NB4 (cell line): ENCODE results near the gene MB21D2.
A peak's percentile ranks its signal among the peaks of the same experiment; 100 is the strongest.
"Not testable (repeated sequence)": the region's sequence is repeated elsewhere in the genome, so short reads cannot be mapped to it uniquely, and the experiment has no call there.

Experiments
- DNase-seq: peaks from one replicate; pipeline ENCODE4 v3.0.0; 2010; ENCODE audit warnings: low read depth
- H3K4me3 ChIP-seq: one replicate; pipeline ENCODE4 v1.5.1; 2011; ENCODE audit warnings: mild to moderate bottlenecking, low read depth, low read length, moderate library complexity
- MAX ChIP-seq: IDR thresholded peaks from 2 replicates; pipeline ENCODE4 v1.6.1; 2011; ENCODE audit warnings: low read depth, low read length
- MYC ChIP-seq: IDR thresholded peaks from 2 replicates; pipeline ENCODE4 v1.6.1; 2011; ENCODE audit warnings: low read depth, low read length
- POLR2A ChIP-seq: IDR thresholded peaks from 2 replicates; pipeline ENCODE4 v1.6.1; 2011; ENCODE audit warnings: mild to moderate bottlenecking; ENCODE audit not compliant: insufficient read length; ENCODE audit errors: extremely low read depth
- TF ChIP-seq, protein P1 (sequence below): IDR thresholded peaks from one replicate; pipeline ENCODE4 v1.5.1; 2012; ENCODE audit warnings: low read depth, low read length

Gene MB21D2

DNA sequence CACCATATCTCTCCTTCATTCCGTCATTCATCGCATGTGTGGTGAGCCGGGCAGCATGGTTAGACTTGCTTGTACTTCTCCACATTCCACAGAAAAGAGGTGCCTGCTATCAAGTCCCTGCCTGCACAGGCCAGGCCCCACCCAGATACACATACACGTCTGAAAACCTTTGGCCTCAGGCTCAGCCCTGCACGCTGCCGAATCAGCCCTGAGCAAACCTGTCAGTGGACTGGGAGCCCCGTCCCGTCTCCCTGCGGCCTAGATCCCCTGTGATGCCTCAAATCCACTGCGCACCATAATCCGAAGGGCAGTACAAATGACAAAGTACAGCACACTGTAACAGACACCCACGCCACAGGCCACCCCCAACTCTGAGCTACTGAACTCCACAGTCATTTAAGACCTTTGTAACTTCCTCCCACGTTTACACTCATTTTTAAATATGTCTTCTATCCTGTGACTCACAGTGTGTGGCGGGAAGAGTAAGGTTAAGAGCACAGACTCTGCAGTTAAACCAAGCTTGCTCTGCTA, 67.1 kb downstream of the MB21D2 start:
- no peak overlapping the region for H3K4me3 ChIP-seq
- DNase-seq: peak; percentile 52
- TF ChIP-seq MAX (0 out of 2 replicates have a peak, but pooled peaks have one; percentile 4), MYC (no peak)

GRCh38 chr3:192849821-192850220, 67.8 kb downstream of the MB21D2 start:
- not testable (repeated sequence) for H3K4me3 ChIP-seq, DNase-seq

- H3K4me3 ChIP-seq: no peak overlapping the region
- TF ChIP-seq MAX (no peak), POLR2A (no peak), MYC (no peak)
- TF ChIP-seq, protein P1, sequence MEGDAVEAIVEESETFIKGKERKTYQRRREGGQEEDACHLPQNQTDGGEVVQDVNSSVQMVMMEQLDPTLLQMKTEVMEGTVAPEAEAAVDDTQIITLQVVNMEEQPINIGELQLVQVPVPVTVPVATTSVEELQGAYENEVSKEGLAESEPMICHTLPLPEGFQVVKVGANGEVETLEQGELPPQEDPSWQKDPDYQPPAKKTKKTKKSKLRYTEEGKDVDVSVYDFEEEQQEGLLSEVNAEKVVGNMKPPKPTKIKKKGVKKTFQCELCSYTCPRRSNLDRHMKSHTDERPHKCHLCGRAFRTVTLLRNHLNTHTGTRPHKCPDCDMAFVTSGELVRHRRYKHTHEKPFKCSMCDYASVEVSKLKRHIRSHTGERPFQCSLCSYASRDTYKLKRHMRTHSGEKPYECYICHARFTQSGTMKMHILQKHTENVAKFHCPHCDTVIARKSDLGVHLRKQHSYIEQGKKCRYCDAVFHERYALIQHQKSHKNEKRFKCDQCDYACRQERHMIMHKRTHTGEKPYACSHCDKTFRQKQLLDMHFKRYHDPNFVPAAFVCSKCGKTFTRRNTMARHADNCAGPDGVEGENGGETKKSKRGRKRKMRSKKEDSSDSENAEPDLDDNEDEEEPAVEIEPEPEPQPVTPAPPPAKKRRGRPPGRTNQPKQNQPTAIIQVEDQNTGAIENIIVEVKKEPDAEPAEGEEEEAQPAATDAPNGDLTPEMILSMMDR: no peak
- DNase-seq: no peak
Observed at GRCh38 chr3:192848371-192849233, 69.1 kb downstream of the MB21D2 start.

GRCh38 chr3:192847941-192848340, 69.7 kb downstream of the MB21D2 start:
- no peak for DNase-seq
- TF ChIP-seq MYC (no peak), MAX (no peak), POLR2A (no peak)
- TF ChIP-seq, protein P1: no peak
- no peak overlapping the region for H3K4me3 ChIP-seq

DNA sequence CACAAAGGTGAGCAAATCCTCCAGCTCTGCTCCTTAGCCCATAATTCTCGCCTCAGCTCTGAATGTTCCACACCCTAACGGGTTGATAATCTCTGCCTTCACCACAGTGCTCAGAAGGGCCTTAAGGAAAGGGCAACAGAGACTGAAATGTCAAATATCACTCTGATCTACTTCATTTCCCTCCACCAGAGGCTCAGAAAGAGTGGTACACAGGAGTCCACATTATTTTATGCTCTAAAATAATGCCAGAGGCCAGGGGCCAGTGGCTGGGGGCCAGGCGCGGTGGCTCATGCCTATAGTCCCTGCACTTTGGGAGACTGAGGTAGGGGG, 72.2 kb downstream of the MB21D2 start:
- H3K4me3 ChIP-seq: no peak overlapping the region
- no peak for TF ChIP-seq MYC
- no peak for TF ChIP-seq POLR2A
- TF ChIP-seq, protein P1: no peak
- TF ChIP-seq MAX: no peak
- DNase-seq: no peak

GRCh38 chr3:192844836-192845525, 72.7 kb downstream of the MB21D2 start:
- no peak for TF ChIP-seq MAX
- TF ChIP-seq, protein P1: no peak
- TF ChIP-seq MYC: no peak
- TF ChIP-seq POLR2A: no peak
- no peak for DNase-seq
- H3K4me3 ChIP-seq: no peak overlapping the region

- H3K4me3 ChIP-seq: no peak overlapping the region
- DNase-seq: no peak
- TF ChIP-seq MYC: no peak
- TF ChIP-seq, protein P1: no peak
- TF ChIP-seq POLR2A: no peak
- no peak for TF ChIP-seq MAX
Observed at GRCh38 chr3:192844486-192844765, 73.2 kb downstream of the MB21D2 start.
